CD14-positive monocyte (primary cell): ENCODE data around the gene NLN. TPM values are rescaled to one million over a fixed set of nuclear protein-coding genes. Genes with fewer than 3 reads are reported as not detected.
"Not testable (repeated sequence)": the region's sequence is repeated elsewhere in the genome, so short reads cannot be mapped to it uniquely, and the experiment has no call there.

Experiments
- DNase-seq, 3 donors: peaks; one replicate each; pipeline ENCODE4 v3.0.0-alpha.2; 2011 to 2022
- H2AFZ ChIP-seq: 2 replicates; pipeline ENCODE4 v1.6.0; 2012; ENCODE audit warnings: mild to moderate bottlenecking, low read depth, low read length, inconsistent platforms; ENCODE audit not compliant: insufficient read depth, poor library complexity, severe bottlenecking
- H3K27ac ChIP-seq, 2 donors: 1 replicate in 1 of 2; 2 replicates in 1 of 2; pipeline ENCODE4 v1.5.1; 2012 to 2013; ENCODE audit warnings: low read length in 2 of 2, control low read depth in 1 of 2, inconsistent platforms in 1 of 2, low read depth in 1 of 2, mild to moderate bottlenecking in 1 of 2
- H3K27me3 ChIP-seq, 2 donors: one replicate each; pipeline versions ENCODE4 v1.6.0 to v1.6.1; 2011 to 2013; ENCODE audit warnings: low read length in 2 of 2; ENCODE audit not compliant: control insufficient read depth in 2 of 2, insufficient read depth in 2 of 2
- H3K36me3 ChIP-seq, 2 donors: replicated peaks in 1 of 2; 1 replicate in 1 of 2; 2 replicates in 1 of 2; pipeline versions ENCODE4 v1.5.1 to v1.6.1; 2012 to 2013; ENCODE audit warnings: low read length in 2 of 2, control low read depth in 1 of 2, inconsistent platforms in 1 of 2, mild to moderate bottlenecking in 1 of 2; ENCODE audit not compliant: insufficient read depth in 2 of 2, control insufficient read depth in 1 of 2
- H3K4me1 ChIP-seq, 2 donors: 1 replicate in 1 of 2; 2 replicates in 1 of 2; pipeline versions ENCODE4 v1.5.1 to v1.6.1; 2012 to 2013; ENCODE audit warnings: low read length in 2 of 2, control low read depth in 1 of 2, inconsistent platforms in 1 of 2, mild to moderate bottlenecking in 1 of 2, moderate library complexity in 1 of 2; ENCODE audit not compliant: insufficient read depth in 2 of 2, control insufficient read depth in 1 of 2
- H3K4me2 ChIP-seq: replicated peaks from 2 replicates; pipeline ENCODE3; 2012; ENCODE audit warnings: low read length, moderate library complexity, mild to moderate bottlenecking; ENCODE audit not compliant: poor library complexity, severe bottlenecking; ENCODE audit errors: extremely low read depth
- H3K4me3 ChIP-seq, 3 experiments: fragments of 200-600 bp in 1 of 3; sonication (generic) in 1 of 3; replicated peaks in 1 of 3; 1 replicate in 2 of 3; 2 replicates in 1 of 3; pipeline ENCODE4 v1.5.1; 2011 to 2013; ENCODE audit warnings: low read length in 3 of 3, mild to moderate bottlenecking in 3 of 3, control low read depth in 2 of 3, low read depth in 2 of 3, inconsistent platforms in 1 of 3, moderate library complexity in 1 of 3
- H3K79me2 ChIP-seq: 2 replicates; pipeline ENCODE4 v1.6.0; 2012; ENCODE audit warnings: mild to moderate bottlenecking, control low read depth, inconsistent platforms, low read length, moderate library complexity; ENCODE audit not compliant: insufficient read depth
- H3K9ac ChIP-seq: 2 replicates; pipeline ENCODE4 v1.6.0; 2017; ENCODE audit warnings: low read length, mild to moderate bottlenecking; ENCODE audit not compliant: insufficient read depth, poor library complexity, severe bottlenecking
- H3K9me3 ChIP-seq, 2 donors: replicated peaks in 1 of 2; 1 replicate in 1 of 2; 2 replicates in 1 of 2; pipeline versions ENCODE4 v1.5.1 to v1.6.1; 2012 to 2013; ENCODE audit warnings: low read length in 2 of 2, control low read depth in 1 of 2; ENCODE audit not compliant: control insufficient read depth in 1 of 2, insufficient read depth in 1 of 2
- H4K20me1 ChIP-seq: 2 replicates; pipeline ENCODE4 v1.6.0; 2012; ENCODE audit warnings: mild to moderate bottlenecking, low read length, control low read depth, moderate library complexity; ENCODE audit not compliant: insufficient read depth
- H3K27ac Mint-ChIP-seq, 7 donors: one replicate each; pipeline ENCODE4 v1.8.0; 2020; ENCODE audit warnings: mild to moderate bottlenecking in 7 of 7, mixed read lengths in 7 of 7, moderate library complexity in 6 of 7, inconsistent platforms in 2 of 7
- H3K27me3 Mint-ChIP-seq, 3 donors: one replicate each; pipeline ENCODE4 v1.8.0; 2021 to 2022; ENCODE audit warnings: low read depth in 3 of 3, mild to moderate bottlenecking in 3 of 3, mixed read lengths in 3 of 3, moderate library complexity in 3 of 3, inconsistent platforms in 1 of 3
- H3K36me3 Mint-ChIP-seq, 2 donors: one replicate each; pipeline ENCODE4 v1.8.0; 2020; ENCODE audit warnings: mixed read lengths in 2 of 2, inconsistent platforms in 1 of 2, mild to moderate bottlenecking in 1 of 2
- H3K4me1 Mint-ChIP-seq: one replicate; pipeline ENCODE4 v1.8.0; 2020; ENCODE audit warnings: mild to moderate bottlenecking, mixed read lengths
- H3K4me3 Mint-ChIP-seq, 2 donors: one replicate each; pipeline ENCODE4 v1.8.0; 2020; ENCODE audit warnings: mild to moderate bottlenecking in 2 of 2, mixed read lengths in 2 of 2, moderate library complexity in 1 of 2
- H3K9me3 Mint-ChIP-seq, 7 donors: one replicate each; pipeline ENCODE4 v1.8.0; 2020 to 2022; ENCODE audit warnings: mixed read lengths in 7 of 7, mild to moderate bottlenecking in 6 of 7, moderate library complexity in 6 of 7, inconsistent platforms in 2 of 7
- WGBS: methylation state at CpG from one replicate; pipeline ENCODE4 v1.1.5; 2013; ENCODE audit warnings: missing lambda C conversion rate; ENCODE audit not compliant: insufficient coverage; 5-methylcytosine and 5-hydroxymethylcytosine counted together
- intact Hi-C, 2 donors: fragments of 100-400 bp; cut with micrococcal nuclease; formaldehyde crosslinking; loops; one replicate each; pipeline versions ENCODE4 v1.15.0 to v1.15.1; 2023
- polyA plus RNA-seq, 3 donors: library from polyadenylated mRNA; depleted of rRNA in 1 of 3; unstranded in 2 of 3; stranded (reverse) in 1 of 3; fragments of 300-500 nt in 2 of 3; fragments of >200 nt in 1 of 3; fragmentation: Illumina TruSeq in 2 of 3; gene quantifications; 1 replicate in 2 of 3; 2 replicates in 1 of 3; pipeline ENCODE4 v1.2.3, GENCODE V29; 2012 to 2021
- TF ChIP-seq, protein P1 (sequence below): fragments of 200-600 bp; IDR thresholded peaks from one replicate; pipeline ENCODE4 v1.8.0; 2022; ENCODE audit warnings: antibody characterized with exemption, mild to moderate bottlenecking

NLN gene
- polyA plus RNA-seq, 3 donors = 8.7 to 39.2 (median 17.7) TPM

- intact Hi-C loops = no loop called here
- peaks cover 5% of the 10 kb centered on the region for H4K20me1 ChIP-seq
- H3K36me3 Mint-ChIP-seq = peaks cover 45 to 61% of the 10 kb centered on the region in 2 donors
- WGBS = 11% methylated on average over 3 of the region's 5 CpGs
- no peak overlapping the region for H2AFZ ChIP-seq
- H3K4me2 ChIP-seq = peak overlapping the region; percentile 20
- H3K27me3 Mint-ChIP-seq = no peaks in the 10 kb centered on the region
- peaks cover 38% of the 10 kb centered on the region for H3K4me1 Mint-ChIP-seq
- no peak overlapping the region for H3K4me3 ChIP-seq
- TF ChIP-seq, protein P1, sequence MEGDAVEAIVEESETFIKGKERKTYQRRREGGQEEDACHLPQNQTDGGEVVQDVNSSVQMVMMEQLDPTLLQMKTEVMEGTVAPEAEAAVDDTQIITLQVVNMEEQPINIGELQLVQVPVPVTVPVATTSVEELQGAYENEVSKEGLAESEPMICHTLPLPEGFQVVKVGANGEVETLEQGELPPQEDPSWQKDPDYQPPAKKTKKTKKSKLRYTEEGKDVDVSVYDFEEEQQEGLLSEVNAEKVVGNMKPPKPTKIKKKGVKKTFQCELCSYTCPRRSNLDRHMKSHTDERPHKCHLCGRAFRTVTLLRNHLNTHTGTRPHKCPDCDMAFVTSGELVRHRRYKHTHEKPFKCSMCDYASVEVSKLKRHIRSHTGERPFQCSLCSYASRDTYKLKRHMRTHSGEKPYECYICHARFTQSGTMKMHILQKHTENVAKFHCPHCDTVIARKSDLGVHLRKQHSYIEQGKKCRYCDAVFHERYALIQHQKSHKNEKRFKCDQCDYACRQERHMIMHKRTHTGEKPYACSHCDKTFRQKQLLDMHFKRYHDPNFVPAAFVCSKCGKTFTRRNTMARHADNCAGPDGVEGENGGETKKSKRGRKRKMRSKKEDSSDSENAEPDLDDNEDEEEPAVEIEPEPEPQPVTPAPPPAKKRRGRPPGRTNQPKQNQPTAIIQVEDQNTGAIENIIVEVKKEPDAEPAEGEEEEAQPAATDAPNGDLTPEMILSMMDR = no peak
- peaks cover 5 to 12% (median 7%) of the 10 kb centered on the region in 7 donors for H3K9me3 Mint-ChIP-seq
- no peak for DNase-seq
- H3K9me3 ChIP-seq = peaks cover 0 to 13% of the 10 kb centered on the region in 2 donors
- H3K4me1 ChIP-seq = peaks cover 18 to 29% of the 10 kb centered on the region in 2 donors
- H3K27me3 ChIP-seq = no peaks in the 10 kb centered on the region
- peaks cover 18% of the 10 kb centered on the region in 2 donors for H3K36me3 ChIP-seq
- no peaks in the 10 kb centered on the region for H3K79me2 ChIP-seq
- H3K27ac Mint-ChIP-seq = peak overlapping the region in 5 of 7 donors; percentile 18 to 66 (median 53)
- H3K27ac ChIP-seq = peak overlapping the region in 1 of 2 donors; percentile 12
- no peak overlapping the region for H3K9ac ChIP-seq
- peak overlapping the region in 1 of 2 donors; percentile 11 for H3K4me3 Mint-ChIP-seq
These were observed 81.8 kb downstream of the NLN start for GRCh38 chr5:65803699-65804391.

DNA sequence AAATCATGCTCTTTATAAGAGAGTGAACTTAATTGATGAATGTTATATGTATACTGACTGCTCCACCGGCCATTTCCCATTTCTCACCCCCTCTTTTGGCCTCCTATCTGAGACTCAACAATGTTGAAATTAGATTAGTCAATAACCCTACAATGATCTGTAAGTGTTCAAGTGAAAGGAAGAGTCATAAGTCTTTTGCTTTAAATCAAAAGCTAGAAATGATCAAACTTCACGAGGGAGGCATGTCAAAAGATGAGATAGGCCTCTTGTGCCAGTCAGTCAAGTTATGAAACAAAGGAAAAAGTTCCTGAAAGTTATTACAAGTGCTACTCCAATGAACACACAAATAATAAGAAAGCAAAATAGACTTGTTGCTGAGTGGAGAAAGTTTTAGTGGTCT is 83.1 kb downstream of the NLN start:
- WGBS = no CpG with 5 or more reads among the region's 2 CpGs
- Histone ChIP-seq H2AFZ (no peak overlapping the region), H3K9me3 (peaks cover 0 to 13% of the 10 kb centered on the region in 2 donors), H3K79me2 (no peaks in the 10 kb centered on the region), H3K4me1 (peaks cover 18 to 29% of the 10 kb centered on the region in 2 donors), H3K27me3 (no peaks in the 10 kb centered on the region), H3K4me2 (no peak overlapping the region), H3K27ac (no peak overlapping the region), H3K36me3 (peaks cover 21 to 28% of the 10 kb centered on the region in 2 donors), H4K20me1 (peaks cover 5% of the 10 kb centered on the region), H3K9ac (no peak overlapping the region), H3K4me3 (no peak overlapping the region)
- Mint-ChIP-seq H3K4me3 (no peak overlapping the region), H3K4me1 (peaks cover 38% of the 10 kb centered on the region), H3K36me3 (peaks cover 47 to 66% of the 10 kb centered on the region in 2 donors), H3K27ac (peak overlapping the region in 1 of 7 donors; percentile 3), H3K9me3 (peaks cover 5 to 12% (median 7%) of the 10 kb centered on the region in 7 donors), H3K27me3 (no peaks in the 10 kb centered on the region)
- no peak for DNase-seq
- TF ChIP-seq, protein P1 = no peak
- intact Hi-C loops = no loop called here

- H3K4me2 ChIP-seq, intact Hi-C loops, H2AFZ ChIP-seq, H3K27ac Mint-ChIP-seq, H3K9me3 Mint-ChIP-seq, H3K9ac ChIP-seq, H3K27ac ChIP-seq, H3K4me3 ChIP-seq, DNase-seq, H3K9me3 ChIP-seq, H3K27me3 ChIP-seq, H4K20me1 ChIP-seq, H3K4me3 Mint-ChIP-seq, H3K27me3 Mint-ChIP-seq, H3K79me2 ChIP-seq: not testable (repeated sequence)
- Mint-ChIP-seq H3K36me3 (peaks cover 56 to 71% of the 10 kb centered on the region in 2 donors), H3K4me1 (peaks cover 31% of the 10 kb centered on the region)
- H3K36me3 ChIP-seq = peaks cover 33 to 46% of the 10 kb centered on the region in 2 donors
- no CpG with 5 or more reads among the region's 5 CpGs for WGBS
- H3K4me1 ChIP-seq = peaks cover 18 to 22% of the 10 kb centered on the region in 2 donors
These were observed 85.5 kb downstream of the NLN start for GRCh38 chr5:65807494-65807893.
